NCI-H82 (cell line): Measurements from ENCODE around the gene USP50.
"Not testable (repeated sequence)": the region's sequence is repeated elsewhere in the genome, so short reads cannot be mapped to it uniquely, and the experiment has no call there.

Source experiments
- DNase-seq: peaks from one replicate; lab custom pipeline; 2025; lab: John Stamatoyannopoulos, UW

Gene USP50

DNA sequence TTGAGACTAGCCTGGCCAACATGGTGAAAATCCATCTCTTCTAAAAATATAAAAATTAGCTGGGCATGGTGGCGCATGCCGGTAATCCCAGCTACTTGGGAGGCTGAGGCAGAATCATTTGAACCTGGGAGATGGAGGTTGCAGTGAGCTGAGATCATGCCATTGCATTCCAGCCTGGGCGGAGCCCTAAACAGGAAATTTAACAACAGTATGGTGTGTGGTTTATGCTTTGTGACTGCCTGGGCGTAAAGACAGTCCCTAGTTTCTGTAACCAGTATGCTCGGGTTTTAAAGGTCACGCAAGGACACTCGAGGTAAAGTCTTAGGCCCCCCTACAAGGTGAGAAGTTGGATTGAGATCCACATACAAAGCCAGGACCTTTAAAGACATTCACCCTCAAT lies 43.3 kb downstream of the USP50 start:
- no peak for DNase-seq

DNA sequence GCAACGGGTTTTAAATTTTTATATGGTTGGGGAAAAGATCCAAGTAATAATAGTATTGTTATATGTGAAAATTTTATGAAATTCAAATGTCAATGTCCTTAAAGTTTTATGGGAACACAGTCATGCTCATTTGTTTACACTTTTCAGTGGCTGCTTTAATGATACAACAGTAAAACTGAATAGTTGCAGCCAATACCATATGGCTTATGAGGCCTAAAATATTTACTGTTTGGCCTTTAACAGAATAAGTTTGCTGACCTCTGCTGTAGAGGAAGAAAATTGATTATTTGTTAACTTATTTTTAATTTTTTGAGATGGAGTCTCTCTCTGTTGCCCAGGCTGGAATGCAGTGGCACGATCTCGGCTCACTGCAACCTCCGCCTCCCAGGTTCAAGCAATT lies 44.7 kb downstream of the USP50 start:
- DNase-seq: no peak

DNA sequence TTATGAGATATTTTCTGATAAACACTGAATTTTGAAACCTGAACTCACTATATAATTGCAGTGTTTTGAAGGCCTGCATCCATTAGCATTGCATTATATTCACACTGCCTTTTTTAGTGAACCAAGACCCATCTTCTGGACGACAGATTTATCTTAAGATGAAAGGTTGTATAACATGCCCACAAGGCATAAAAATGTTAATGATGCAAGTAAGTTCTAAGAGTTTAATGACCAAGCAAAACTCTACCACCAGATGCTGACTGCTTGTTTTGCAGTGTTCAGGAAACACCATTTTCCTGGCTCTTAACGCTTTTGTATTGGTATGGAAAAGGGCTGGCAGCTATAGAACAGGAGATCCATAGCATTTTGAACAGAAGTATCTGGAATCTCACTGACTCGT lies 46.1 kb downstream of the USP50 start:
- no peak for DNase-seq

DNA sequence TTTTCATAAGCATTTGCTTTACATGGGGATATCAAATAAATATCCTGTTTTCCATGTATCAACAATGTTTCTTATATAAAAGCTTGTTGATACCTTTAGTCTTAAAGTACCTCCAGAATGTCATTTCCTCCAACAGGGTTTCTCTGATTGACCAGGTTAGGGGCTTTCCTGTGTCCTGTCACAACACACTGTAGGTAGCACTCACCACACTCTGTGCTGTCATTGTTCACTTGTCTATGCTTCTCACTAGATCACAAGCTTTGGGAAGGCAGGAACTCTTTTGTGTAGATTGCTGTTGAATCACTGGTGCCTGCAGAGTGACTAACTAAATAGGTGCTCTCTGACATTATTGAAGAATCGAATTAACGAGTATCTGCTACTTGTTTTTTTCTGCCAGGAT lies 49.8 kb downstream of the USP50 start:
- DNase-seq: no peak

DNA sequence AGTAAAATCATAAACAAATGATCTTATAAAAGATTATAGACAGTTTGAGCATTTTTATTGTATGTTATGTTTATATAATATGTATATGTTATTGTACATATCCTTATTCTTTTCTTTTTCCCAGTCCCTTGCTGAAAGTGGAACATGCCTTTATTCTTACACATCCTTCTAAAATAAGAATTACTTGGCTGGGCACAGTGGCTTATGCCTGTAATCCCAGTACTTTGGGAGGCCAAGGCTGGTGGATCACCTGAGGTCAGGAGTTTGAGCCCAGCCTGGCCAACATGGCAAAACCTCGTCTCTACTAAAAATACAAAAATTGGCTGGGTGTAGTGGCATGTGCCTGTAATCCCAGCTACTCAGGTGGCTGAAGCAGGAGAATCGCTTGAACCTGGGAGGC lies 51.9 kb downstream of the USP50 start:
- DNase-seq: not testable (repeated sequence)

DNA sequence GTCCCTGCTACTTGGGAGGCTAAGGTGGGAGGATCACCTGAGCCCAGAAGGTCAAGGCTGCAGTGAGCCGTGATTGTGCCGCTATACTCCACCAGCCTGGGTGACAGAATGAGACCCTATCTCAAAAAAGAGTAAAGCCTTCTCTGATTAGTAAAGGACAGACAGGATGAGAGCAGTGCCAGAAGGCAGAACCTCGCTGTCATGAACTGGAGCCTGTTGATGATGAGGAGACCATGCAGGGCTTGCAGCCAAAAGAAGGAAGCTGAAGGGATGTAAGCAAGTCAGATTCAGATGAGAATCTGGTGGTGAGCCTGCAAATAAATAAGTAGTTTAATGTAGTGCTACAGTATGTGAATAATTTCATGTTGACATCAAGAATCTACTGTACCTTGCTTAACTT lies 52.8 kb downstream of the USP50 start:
- DNase-seq: no peak

DNA sequence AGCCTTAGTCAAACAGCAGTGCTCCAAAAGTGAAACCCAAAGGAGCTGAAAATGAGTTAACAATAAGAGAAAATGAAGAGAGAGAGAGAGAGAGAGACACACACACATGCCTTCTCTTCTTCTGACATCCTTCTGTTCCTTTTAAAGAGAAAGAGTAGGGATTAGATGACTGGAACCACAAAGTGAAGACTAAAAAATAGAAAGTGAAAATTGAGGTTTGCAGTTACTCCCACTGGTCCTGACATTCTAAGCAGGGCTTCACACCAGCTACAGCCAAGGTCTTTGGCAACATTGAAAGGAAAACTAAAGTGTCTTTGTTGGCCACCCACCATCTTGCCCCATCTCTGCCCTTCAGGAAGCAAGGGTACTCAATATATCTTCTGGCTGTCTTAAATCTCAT lies 59.2 kb downstream of the USP50 start:
- no peak for DNase-seq

DNA sequence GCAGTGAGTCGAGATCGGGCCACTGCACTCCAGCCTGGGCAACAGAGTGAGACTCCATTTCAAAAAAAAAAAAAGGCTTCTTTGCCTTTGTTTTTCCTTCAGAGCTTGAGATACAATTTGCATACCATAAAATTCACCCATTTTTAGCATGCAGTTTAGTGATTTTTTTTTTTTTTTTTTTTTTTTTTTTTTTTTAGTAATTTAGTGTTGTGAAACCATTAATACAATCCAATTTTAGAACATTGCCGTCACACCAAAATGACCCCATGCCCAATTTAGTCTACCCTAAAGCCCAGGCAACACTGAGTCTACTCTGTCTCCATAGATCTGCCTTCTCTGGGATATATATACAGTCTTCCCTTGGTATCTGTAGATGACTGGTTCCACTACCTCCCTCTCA lies 61.1 kb downstream of the USP50 start:
- DNase-seq: no peak

DNA sequence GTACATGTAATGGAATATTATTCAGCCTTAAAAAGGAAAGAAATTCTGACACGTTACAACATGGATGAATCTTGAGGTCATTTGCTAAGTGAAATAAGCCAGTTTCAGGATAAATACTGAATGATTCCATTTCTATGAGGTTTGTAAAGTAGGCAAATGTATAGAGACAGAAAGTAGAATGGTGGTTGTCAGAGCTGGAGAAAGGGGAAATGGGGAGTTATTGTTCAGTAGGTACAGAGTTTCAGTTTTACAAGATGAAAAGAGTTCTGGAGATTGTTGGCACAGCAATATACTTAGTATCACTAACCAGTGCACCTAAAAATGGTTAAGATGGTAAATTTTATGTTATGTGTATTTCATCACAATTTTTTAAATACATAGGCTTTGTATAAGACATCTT lies 61.7 kb downstream of the USP50 start:
- DNase-seq: no peak

DNA sequence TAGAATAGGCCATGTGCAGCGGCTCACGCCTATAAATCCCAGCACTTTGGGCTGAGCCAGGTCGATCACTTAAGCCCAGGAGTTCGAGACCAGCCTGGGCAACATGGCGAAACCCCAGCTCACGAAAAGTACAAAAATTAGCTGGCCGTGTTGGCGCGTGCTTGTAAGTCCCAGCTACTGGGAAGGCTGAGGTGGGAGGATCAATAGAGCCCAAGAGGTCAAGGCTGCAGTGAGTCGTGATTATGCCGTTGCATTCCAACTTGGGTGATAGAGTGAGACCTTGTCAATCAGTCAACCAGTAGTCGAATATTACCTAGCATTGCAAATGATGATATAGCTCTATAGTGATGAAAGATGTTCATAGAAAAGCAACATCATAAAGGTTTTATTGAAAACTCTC lies 70.3 kb downstream of the USP50 start:
- no peak for DNase-seq

DNA sequence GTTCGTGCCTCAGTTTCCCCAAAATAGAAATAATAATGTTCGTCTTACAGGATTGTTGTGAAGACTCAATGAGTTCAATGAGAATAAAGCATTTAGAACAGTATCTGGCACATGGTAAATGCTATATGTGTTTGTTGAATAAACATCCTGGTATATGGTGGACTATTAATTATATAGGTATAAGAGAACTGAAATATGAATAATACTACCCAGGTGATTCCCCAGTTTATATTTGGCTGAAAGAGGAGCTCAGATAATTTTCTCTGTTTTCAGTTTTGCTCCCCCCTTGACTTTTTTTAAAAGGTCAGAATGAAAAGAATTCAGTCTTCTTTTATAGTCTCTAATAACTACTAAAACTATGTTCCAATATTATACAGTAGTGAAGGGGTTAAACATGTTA lies 75.4 kb downstream of the USP50 start:
- DNase-seq: no peak

DNA sequence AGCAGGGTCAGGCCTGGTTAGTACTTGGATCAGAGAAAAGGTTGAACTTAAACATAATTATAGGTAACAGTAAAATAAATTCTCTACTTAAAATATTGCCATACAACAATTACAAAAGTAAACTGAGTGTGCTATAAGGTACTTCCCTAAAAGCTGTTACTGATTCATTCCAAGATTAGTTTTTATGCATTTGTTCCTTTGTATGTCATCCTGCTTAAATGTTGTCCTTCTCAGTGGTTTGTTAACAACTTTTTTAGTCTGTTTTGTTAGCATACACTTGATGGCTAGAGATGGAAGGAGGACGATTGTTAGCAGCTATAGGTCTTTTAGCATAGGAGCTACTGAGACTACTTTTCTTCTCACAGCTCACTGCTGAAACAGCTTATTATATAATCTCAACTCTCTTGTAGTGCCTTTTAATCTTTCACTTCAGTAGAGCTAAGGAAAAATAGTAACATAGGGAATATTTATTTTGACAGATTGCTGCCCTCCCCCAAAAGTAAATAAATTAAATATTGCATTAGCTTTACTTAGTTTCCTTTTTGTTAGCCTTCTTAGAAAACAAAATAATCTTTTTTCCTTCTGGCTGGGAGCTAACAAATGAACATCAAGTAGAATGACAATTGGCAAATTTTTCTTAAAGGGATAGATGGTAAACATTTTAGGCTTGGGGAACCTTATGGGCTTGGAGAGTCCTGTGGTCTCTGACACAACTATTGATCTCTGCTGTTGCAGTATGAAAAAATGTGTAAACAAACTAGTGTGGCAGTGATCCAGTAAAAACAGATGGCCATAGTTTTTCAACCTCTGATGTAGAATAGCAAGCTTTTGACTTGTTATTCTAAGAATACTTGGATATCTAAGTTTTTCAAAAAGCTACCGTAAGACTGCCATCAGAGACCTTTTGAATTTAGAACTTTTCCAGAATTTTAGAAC lies 82.8 kb downstream of the USP50 start:
- DNase-seq: no peak

DNA sequence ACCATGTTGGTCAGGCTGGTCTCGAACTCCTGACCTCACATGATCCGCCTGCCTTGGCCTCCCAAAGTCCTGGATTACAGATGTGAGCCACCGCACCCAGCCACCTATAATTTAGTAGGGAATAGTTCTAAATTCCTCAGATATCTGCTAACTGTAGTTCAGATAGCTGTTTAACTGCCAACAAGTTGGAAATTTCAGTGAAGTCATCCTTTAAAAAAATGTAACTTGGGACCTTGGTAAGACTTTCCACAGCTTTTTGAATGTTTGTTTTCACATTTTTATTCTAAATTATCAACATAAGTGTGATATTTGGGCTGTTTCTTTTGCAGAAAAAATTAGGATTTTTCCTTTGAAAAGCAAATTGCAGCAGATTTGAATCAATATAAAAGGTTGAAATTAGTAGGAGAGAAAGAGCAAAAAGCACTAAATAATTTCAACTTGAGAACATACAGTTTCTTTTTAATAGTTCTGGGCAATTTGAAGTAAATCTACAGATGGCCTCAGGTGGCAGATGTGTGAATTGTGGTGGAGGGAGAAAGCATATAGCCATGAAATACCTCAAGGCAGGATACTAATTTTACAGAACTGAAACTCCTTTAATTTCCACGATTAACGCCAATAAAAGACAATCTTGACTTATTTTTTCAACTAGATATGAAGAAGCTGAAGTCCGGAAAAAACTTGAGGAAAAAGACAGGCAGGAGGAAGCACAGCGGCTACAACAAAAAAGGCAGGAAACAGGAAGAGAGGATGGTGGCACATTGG lies 87.9 kb downstream of the USP50 start:
- DNase-seq: no peak

DNA sequence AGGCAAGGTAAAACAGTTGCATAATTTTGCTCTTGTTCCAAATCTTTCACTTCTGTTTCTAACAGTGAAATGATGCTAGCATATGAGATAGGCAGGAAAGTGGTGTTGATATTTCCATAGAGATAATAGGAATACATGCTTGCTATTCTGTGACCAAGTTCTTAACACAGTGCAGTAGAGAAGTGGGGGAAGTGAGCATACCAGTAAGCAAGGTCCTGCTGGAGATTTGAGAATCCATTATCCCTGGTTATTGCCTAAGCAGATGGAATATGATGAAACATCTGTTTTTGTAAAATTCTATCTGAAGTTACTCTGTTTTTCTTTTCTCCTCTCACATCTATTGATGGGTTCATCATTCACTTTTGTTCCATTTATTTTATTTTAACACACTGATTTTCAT lies 93.5 kb downstream of the USP50 start:
- no peak for DNase-seq
